ENCODE measurements around the gene NOP53.

- TF ChIP-seq NFATC4 (CRISPR knock-in tag; IDR thresholded peaks at IDR 0.05) (no peak), USF1 (CRISPR knock-in tag; IDR thresholded peaks at IDR 0.05) (no peak), NFE2L1 (CRISPR knock-in tag; IDR thresholded peaks at IDR 0.05) (no peak)
Observed at GRCh38 chr19:47723581-47723940, 21.8 kb upstream of the NOP53 start.

Measured in WTC11 (cell line).